SK-N-SH (cell line): ENCODE data around the gene PCED1B. TPM values are rescaled to one million over a fixed set of nuclear protein-coding genes. Genes with fewer than 3 reads are reported as not detected.

ENCODE experiments used
- CTCF ChIA-PET: fragments of 300-600, 350-600 bp; formaldehyde crosslinking; extraction: SDS; loops from one replicate; lab custom pipeline; 2021; lab: Yijun Ruan, JAX
- POLR2A ChIA-PET: fragments of 350-600 bp; sonication (Branson Sonifier 250); formaldehyde crosslinking; extraction: SDS; loops from one replicate; lab custom pipeline; 2020; ENCODE audit warnings: antibody characterized with exemption, inconsistent platforms; lab: Yijun Ruan, JAX
- DNase-seq: peaks from one replicate; pipeline ENCODE4 v3.0.0; 2012
- H2AFZ ChIP-seq: fragments of 200-600 bp; sonication (generic); 2 replicates; pipeline ENCODE4 v1.8.1; 2016; ENCODE audit warnings: antibody characterized with exemption, mild to moderate bottlenecking, low read depth
- H3F3A ChIP-seq: fragments of 200-600 bp; sonication (generic); replicated peaks from 2 replicates; pipeline ENCODE3; 2016; ENCODE audit warnings: antibody characterized with exemption, mild to moderate bottlenecking; ENCODE audit not compliant: insufficient read depth
- H3K27ac ChIP-seq, 2 experiments: fragments of 200-500 bp in 1 of 2; fragments of 200-600 bp in 1 of 2; sonication (Bioruptor generic) in 1 of 2; sonication (generic), shearing (Covaris generic) in 1 of 2; 2 replicates each; pipeline versions ENCODE4 v1.5.1 to v1.6.1; 2014 to 2016; ENCODE audit warnings: low read depth in 2 of 2, inconsistent platforms in 1 of 2, low read length in 1 of 2, mild to moderate bottlenecking in 1 of 2, mixed read lengths in 1 of 2
- H3K27me3 ChIP-seq: fragments of 200-600 bp; sonication (generic), shearing (Covaris generic); 2 replicates; pipeline ENCODE4 v1.6.1; 2016; ENCODE audit warnings: mixed run types; ENCODE audit not compliant: insufficient read depth
- H3K36me3 ChIP-seq, 2 experiments: fragments of 200-500 bp in 1 of 2; fragments of 200-600 bp in 1 of 2; sonication (Bioruptor generic) in 1 of 2; sonication (generic) in 1 of 2; replicated peaks in 1 of 2; 2 replicates each; pipeline versions ENCODE3 to v1.5.1; 2014 to 2016; ENCODE audit warnings: low read length in 1 of 2, mild to moderate bottlenecking in 1 of 2; ENCODE audit not compliant: insufficient read depth in 2 of 2, control insufficient read depth in 1 of 2
- H3K4me1 ChIP-seq, 2 experiments: fragments of 200-500 bp in 1 of 2; fragments of 200-600 bp in 1 of 2; sonication (Bioruptor generic) in 1 of 2; sonication (generic), shearing (Covaris generic) in 1 of 2; 2 replicates each; pipeline versions ENCODE4 v1.5.1 to v1.6.1; 2014 to 2016; ENCODE audit warnings: low read depth in 1 of 2, low read length in 1 of 2, mixed run types in 1 of 2; ENCODE audit not compliant: insufficient read depth in 2 of 2, control insufficient read depth in 1 of 2
- H3K4me2 ChIP-seq: fragments of 200-600 bp; sonication (generic), shearing (Covaris generic); 2 replicates; pipeline ENCODE4 v1.6.1; 2017; ENCODE audit warnings: mixed run types
- H3K4me3 ChIP-seq, 2 experiments: fragments of 200-500 bp in 1 of 2; fragments of 200-600 bp in 1 of 2; sonication (Bioruptor generic) in 1 of 2; sonication (generic), shearing (Covaris generic) in 1 of 2; 2 replicates each; pipeline versions ENCODE4 v1.5.1 to v1.8.1; 2014 to 2016; ENCODE audit warnings: low read depth in 2 of 2, inconsistent platforms in 1 of 2, low read length in 1 of 2, mild to moderate bottlenecking in 1 of 2, mixed read lengths in 1 of 2, moderate library complexity in 1 of 2
- H3K79me2 ChIP-seq: fragments of 200-600 bp; sonication (generic); 2 replicates; pipeline ENCODE4 v1.8.1; 2017; ENCODE audit warnings: mild to moderate bottlenecking; ENCODE audit not compliant: insufficient read depth
- H3K9ac ChIP-seq: fragments of 200-600 bp; sonication (generic); 2 replicates; pipeline ENCODE4 v1.6.1; 2017; ENCODE audit warnings: mixed run types
- H3K9me2 ChIP-seq: fragments of 200-600 bp; sonication (generic); 2 replicates; pipeline ENCODE4 v1.6.1; 2017; ENCODE audit warnings: mixed run types
- H3K9me3 ChIP-seq: fragments of 200-600 bp; sonication (generic); 2 replicates; pipeline ENCODE4 v1.6.1; 2017; ENCODE audit warnings: mixed run types, mild to moderate bottlenecking, moderate library complexity
- H4K20me1 ChIP-seq: fragments of 200-600 bp; sonication (generic); 2 replicates; pipeline ENCODE4 v1.6.1; 2017; ENCODE audit warnings: mild to moderate bottlenecking, mixed run types; ENCODE audit not compliant: insufficient read depth
- CHD2 ChIP-seq: fragments of 150-350 bp; IDR thresholded peaks from 2 replicates; pipeline ENCODE4 v1.6.1; 2018; ENCODE audit warnings: low read length; ENCODE audit not compliant: partially characterized antibody
- EZH2phosphoT487 ChIP-seq: fragments of 200-600 bp; sonication (generic); IDR thresholded peaks from 2 replicates; pipeline ENCODE4 v1.6.1; 2017; ENCODE audit warnings: low read depth, mixed run types, mild to moderate bottlenecking, antibody characterized with exemption, moderate library complexity, borderline replicate concordance
- JUND ChIP-seq: IDR thresholded peaks from 2 replicates; pipeline ENCODE4 v1.4.0; 2012
- MEF2A ChIP-seq: IDR thresholded peaks from 2 replicates; pipeline ENCODE4 v1.4.0; 2012; ENCODE audit warnings: low read depth, borderline replicate concordance
- NRF1 ChIP-seq: IDR thresholded peaks from 2 replicates; pipeline ENCODE4 v1.6.1; 2012; ENCODE audit warnings: low read depth, mild to moderate bottlenecking, low read length
- RAD21 ChIP-seq: IDR thresholded peaks from 2 replicates; pipeline ENCODE4 v1.6.1; 2012; ENCODE audit warnings: mild to moderate bottlenecking, low read length
- REST ChIP-seq: IDR thresholded peaks from 2 replicates; pipeline ENCODE4 v1.6.1; 2012; ENCODE audit warnings: mild to moderate bottlenecking, low read depth, low read length, moderate library complexity
- RFX5 ChIP-seq: IDR thresholded peaks from 2 replicates; pipeline ENCODE4 v1.6.1; 2012; ENCODE audit warnings: mild to moderate bottlenecking, improper control_type of control experiment, low read length
- RXRA ChIP-seq: IDR thresholded peaks from 2 replicates; pipeline ENCODE4 v1.4.0; 2012; ENCODE audit warnings: low read depth, mild to moderate bottlenecking, borderline replicate concordance
- SMC3 ChIP-seq: IDR thresholded peaks from 2 replicates; pipeline ENCODE4 v1.6.1; 2012; ENCODE audit warnings: low read depth, low read length, improper control_type of control experiment
- TCF12 ChIP-seq: IDR thresholded peaks from 2 replicates; pipeline ENCODE4 v1.4.0; 2012
- YY1 ChIP-seq: IDR thresholded peaks from 2 replicates; pipeline ENCODE4 v1.4.0; 2012; ENCODE audit warnings: low read depth, mild to moderate bottlenecking
- ZBTB33 ChIP-seq: IDR thresholded peaks from 2 replicates; pipeline ENCODE4 v1.4.0; 2012; ENCODE audit warnings: low read depth, borderline replicate concordance
- WGBS: methylation state at CpG from one replicate; pipeline ENCODE4 v1.1.6; 2017; ENCODE audit warnings: low lambda C conversion rate; 5-methylcytosine and 5-hydroxymethylcytosine counted together
- polyA plus RNA-seq, 3 experiments: library from polyadenylated mRNA; depleted of rRNA; stranded (reverse); fragments of >200 nt; gene quantifications; 2 replicates each; pipeline ENCODE4 v1.2.3, GENCODE V29; 2012

PCED1B gene
- polyA plus RNA-seq, 1 of the 3 experiments (the other 2 are of a cell fraction) = 0.21 TPM

- H3K27me3 ChIP-seq = peaks cover 6% of the 10 kb centered on the region; the same call in 1 of the 2 replicates
- 21% methylated on average over 4 of the region's 4 CpGs for WGBS
- H3K9ac ChIP-seq = no peak overlapping the region
- CTCF ChIA-PET = no interaction called here
- no peak overlapping the region for H3K4me3 ChIP-seq
- DNase-seq = no peak
- H2AFZ ChIP-seq = no peak overlapping the region
- H3K4me2 ChIP-seq = no peak overlapping the region
- no peaks in the 10 kb centered on the region for H3K9me2 ChIP-seq
- H3K36me3 ChIP-seq = no peaks in the 10 kb centered on the region
- no peaks in the 10 kb centered on the region for H3F3A ChIP-seq
- no peak overlapping the region for H3K27ac ChIP-seq
- H4K20me1 ChIP-seq = no peaks in the 10 kb centered on the region
- TF ChIP-seq MEF2A = no peak
- TF ChIP-seq NRF1 = no peak
- TF ChIP-seq SMC3 = no peak
- TF ChIP-seq, all 33 proteins: peak for 0
- no peaks in the 10 kb centered on the region for H3K9me3 ChIP-seq
- no peaks in the 10 kb centered on the region for H3K4me1 ChIP-seq
- H3K79me2 ChIP-seq = no peaks in the 10 kb centered on the region
- POLR2A ChIA-PET = no interaction called here
Observed at GRCh38 chr12:47265391-47265790, 186.0 kb downstream of the PCED1B start.

- CTCF ChIA-PET = no interaction called here
Observed at GRCh38 chr12:47267571-47267970, 188.2 kb downstream of the PCED1B start.

More at GRCh38 chr12:47267571-47267970, 188.2 kb downstream of the PCED1B start:
- no peak overlapping the region for H3K4me3 ChIP-seq
- H3K79me2 ChIP-seq = no peaks in the 10 kb centered on the region
- WGBS = 18% methylated on average over 4 of the region's 4 CpGs
- no peaks in the 10 kb centered on the region for H3K36me3 ChIP-seq
- no peak overlapping the region for H3K4me2 ChIP-seq
- no peaks in the 10 kb centered on the region for H4K20me1 ChIP-seq
- no peak for TF ChIP-seq TCF12
- TF ChIP-seq NRF1 = no peak
- no peak for TF ChIP-seq MEF2A
- TF ChIP-seq ZBTB33 = no peak
- TF ChIP-seq RXRA = no peak
- TF ChIP-seq YY1 = no peak
- no peak for TF ChIP-seq CHD2
- TF ChIP-seq JUND = no peak
- TF ChIP-seq REST = no peak
- TF ChIP-seq RFX5 = no peak
- TF ChIP-seq EZH2phosphoT487 = no peak
- no peak for TF ChIP-seq RAD21
- POLR2A ChIA-PET = no interaction called here
- DNase-seq = no peak
- H2AFZ ChIP-seq = no peak overlapping the region
- H3K27ac ChIP-seq = no peak overlapping the region
- H3K9me2 ChIP-seq = no peaks in the 10 kb centered on the region
- peaks cover 0 to 2% of the 10 kb centered on the region in 2 experiments; a peak in 1 of 4 replicates for H3K4me1 ChIP-seq
- no peaks in the 10 kb centered on the region for H3K9me3 ChIP-seq
- H3K9ac ChIP-seq = no peak overlapping the region
- H3F3A ChIP-seq = no peaks in the 10 kb centered on the region
- H3K27me3 ChIP-seq = peaks cover 6% of the 10 kb centered on the region; the same call in 1 of the 2 replicates
